HG02588 (cell line): ENCODE results near the gene STPG4.
"Not testable (repeated sequence)": the region's sequence is repeated elsewhere in the genome, so short reads cannot be mapped to it uniquely, and the experiment has no call there.

Source experiments
- ATAC-seq: cut with Tn5 transposase; IDR thresholded peaks from one replicate; pipeline ENCODE4 v1.9.1; 2021; ENCODE audit warnings: mild to moderate bottlenecking, moderate library complexity; ENCODE audit not compliant: unreplicated experiment

Gene STPG4, protein sequence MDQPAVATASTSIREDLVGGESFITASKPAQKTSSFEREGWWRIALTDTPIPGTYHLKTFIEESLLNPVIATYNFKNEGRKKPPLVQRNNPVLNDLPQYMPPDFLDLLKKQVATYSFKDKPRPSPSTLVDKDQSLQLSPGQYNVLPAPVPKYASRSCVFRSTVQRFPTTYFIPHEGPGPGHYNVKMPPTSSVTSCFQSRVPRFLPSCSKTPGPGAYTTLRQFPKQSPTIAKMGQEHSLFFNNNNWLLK

DNA sequence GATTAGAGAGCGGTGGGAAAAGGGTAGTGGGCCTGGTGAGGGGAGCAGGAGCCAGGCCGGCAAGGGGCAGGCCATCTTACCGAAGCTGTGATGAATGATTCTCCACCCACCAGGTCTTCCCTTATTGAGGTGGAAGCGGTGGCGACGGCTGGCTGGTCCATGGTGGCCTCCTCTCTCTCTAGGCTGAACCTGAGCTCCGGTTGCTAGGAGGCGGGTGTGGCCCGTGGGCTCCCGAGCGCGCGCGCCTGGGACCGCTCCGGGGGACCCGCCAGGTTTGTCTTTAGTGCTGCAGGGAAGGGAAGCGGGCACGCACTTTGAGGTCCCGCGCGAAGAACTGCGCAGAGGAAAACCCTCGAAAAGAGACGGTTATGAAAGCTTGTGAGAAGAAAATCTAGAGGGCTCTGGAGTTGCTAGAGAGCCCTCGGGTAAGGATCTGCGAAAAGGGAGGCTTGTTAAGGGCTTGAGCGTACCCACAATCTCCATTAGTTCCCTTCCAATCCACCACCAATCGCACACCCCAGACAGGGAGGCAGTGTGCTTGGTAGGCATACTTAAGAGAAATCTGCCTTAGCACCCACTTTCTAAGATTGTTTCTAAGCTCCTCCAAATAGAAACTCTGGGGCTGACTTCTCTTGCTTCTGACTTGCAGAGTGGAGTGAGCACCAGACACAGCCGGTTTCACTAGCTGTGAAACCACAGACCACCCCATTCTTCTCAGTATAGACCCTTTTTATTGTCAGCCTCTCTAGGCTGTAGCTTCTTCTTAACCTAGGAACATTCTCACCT, at the start of gene STPG4:
TSS of gene STPG4 (minus strand) at position 218 of the 786 bp plus-strand sequence. CDS start at position 161, 57 bp downstream.
- no peak for ATAC-seq

DNA sequence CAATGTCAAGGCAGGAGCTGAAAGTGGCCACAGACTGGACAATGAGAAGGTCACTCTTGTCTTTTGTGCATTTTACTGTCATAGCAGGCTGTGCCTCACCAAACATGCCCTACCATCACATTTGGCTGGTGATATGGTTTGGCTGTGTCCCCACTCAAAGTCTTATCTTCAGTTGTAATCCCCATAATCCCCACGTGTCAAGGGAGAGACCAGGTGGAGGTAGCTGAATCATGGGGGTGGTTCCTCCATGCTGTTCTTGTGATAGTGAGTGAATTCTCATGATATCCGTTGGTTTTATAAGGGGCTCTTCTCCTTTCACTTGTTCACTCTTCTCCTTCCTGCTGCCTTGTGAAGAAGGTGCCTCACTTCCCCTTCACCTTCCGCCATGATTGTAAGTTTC, 49.6 kb upstream of the STPG4 start:
- ATAC-seq, result no peak

DNA sequence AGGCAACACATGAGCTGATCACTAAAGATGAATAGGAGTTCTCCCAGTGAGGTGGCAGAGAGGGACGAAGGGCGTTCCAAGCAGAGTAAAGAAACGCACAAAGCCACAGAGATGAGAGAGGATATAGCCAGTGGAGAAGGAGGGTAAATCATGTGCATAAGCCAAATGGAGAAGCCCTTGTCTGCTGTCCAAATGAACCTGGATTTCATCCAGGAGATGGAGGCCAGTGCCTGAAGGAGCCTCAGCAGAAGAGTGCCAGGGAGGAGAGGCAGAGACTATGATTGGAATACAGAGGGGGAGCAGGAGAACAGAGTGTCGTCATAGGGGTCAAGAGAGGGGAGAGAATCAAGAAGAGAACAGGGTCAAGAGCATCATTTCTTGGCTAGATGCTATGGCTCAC, 48.9 kb upstream of the STPG4 start:
- no peak for ATAC-seq

DNA sequence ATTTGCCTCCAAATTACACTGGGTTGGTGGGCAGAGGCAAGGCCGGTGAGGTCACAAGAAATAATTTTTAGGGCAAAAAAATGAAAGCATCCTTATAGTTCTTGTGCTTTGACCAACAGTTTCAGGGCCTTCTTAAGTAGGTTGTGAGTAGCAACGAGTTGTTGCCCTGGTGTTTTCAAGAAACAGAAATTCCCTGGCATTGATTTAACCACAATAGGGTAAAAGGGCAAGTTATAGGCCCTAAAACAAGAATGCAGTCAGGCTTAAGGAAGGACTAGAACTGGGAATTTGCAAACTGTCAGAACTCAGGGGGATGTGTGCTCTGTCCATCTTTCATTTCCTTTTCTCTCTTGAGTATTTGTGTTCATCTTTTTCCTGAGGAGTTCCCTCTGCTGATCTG, 46.1 kb upstream of the STPG4 start:
- no peak for ATAC-seq

DNA sequence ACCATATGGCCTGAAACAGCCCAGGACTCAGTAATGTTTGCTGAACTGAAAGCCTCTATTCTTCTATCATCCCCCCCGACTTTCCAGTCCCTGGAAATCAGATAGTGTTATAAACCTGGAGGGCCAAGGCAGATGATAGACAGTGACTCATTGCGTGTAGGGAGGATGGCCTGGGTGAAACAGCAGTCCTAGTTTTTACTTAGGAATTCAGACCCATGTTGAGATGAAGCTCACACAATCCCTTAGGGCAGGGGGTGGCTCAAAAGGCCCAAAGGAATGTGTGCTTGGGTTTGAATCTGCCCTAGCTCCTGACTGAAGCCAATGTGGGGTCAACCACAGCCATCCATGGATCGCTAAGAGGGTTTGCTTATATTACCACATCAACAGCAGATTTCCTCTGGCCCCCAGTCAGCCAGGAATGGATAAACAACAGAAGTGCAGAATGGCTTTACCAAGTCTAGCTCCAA, 43.9 kb upstream of the STPG4 start:
- ATAC-seq, result no peak

DNA sequence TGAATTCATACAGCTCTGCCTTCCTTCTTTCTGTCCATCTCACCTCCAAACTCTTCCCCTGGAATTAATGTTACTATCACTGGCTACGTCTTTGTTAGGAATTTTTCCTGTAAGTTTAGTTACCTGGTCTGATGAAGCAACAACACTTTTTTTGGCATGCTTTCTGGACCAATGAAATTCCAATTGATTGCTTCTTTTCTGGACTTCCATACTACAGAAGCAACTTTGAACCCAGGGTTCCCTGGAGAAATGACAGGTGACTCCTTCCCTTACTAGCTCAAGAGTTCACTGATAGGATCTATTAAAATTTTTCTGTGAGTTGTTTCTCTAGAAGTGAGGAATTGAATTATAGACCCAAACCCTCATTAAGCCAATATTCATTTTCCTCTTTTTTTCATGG, 41.4 kb upstream of the STPG4 start:
- ATAC-seq, result no peak

DNA sequence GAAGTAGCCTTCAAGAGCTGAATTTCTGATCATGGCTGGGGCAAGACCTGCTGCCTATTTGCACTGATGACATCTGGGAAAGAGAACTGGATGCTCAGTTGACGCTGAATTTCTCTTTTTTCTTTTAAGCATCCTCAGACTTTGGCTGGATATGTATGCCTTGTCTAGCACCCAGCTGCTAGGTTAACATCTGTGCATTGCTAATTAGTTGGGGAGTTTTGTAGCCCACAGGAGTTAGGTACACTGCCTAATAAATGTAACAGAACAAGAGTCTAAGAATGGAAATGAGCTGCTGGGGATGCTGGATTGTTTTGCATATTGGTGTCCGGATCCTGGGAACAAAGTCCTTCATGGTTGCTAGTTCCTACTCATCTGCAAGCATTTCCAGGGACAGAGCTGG, 40.9 kb upstream of the STPG4 start:
- no peak for ATAC-seq

DNA sequence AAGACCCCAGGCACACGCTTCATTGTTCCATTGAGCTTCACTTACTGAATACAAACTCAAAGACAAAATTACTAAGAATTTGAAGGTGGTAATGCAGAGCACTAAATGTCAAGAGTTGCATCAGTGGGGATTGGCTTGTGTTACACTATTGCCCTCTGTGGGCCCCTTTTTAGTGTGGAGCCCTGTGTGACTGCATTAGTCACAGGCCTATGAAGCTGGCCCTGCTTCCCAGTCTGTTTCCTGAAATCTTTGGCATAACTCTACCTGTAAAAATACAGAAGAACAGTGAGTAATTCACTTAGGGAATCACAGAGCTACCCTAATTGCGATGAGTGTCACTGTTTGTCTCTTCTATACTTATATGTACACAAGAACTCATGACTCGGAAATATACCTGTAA, 40.0 kb upstream of the STPG4 start:
- no peak for ATAC-seq

DNA sequence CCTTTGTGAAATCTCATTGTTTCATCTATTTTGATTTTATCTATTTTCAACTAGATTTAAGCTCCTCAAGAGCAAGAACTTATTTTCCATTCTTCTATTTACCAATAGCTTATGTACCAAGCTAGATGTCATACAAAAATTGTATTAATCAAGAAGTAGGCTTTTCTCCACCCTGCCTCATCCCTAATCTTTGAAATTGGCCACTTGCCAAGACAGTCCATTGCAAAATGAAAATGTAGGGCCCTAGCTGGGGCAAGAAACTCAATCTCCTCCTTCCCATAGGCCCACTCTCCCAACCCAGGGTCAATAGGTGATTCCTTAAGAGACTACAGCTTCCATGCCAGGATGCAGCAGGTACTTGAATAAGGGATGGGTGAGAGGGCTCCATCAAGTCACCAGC, 39.3 kb upstream of the STPG4 start:
- ATAC-seq, result no peak

DNA sequence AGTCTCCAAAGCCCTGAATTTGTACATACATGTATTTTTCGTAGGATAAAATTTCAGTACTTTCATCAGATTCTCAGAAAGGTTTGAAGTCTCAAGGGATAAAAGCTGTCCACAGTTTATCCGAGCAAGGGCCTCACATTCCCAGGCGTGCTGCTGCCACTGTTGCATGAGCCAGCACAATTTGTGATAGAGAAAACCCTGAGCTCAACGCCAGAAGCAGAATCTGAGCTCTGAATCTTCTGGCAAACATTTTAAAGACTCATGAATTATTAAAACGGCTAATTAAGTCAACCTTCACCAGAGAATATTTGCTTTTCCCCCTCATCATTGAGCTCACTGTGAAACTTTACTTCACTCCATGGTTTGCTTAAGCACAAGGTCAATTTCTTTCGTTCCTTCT, 38.5 kb upstream of the STPG4 start:
- no peak for ATAC-seq

DNA sequence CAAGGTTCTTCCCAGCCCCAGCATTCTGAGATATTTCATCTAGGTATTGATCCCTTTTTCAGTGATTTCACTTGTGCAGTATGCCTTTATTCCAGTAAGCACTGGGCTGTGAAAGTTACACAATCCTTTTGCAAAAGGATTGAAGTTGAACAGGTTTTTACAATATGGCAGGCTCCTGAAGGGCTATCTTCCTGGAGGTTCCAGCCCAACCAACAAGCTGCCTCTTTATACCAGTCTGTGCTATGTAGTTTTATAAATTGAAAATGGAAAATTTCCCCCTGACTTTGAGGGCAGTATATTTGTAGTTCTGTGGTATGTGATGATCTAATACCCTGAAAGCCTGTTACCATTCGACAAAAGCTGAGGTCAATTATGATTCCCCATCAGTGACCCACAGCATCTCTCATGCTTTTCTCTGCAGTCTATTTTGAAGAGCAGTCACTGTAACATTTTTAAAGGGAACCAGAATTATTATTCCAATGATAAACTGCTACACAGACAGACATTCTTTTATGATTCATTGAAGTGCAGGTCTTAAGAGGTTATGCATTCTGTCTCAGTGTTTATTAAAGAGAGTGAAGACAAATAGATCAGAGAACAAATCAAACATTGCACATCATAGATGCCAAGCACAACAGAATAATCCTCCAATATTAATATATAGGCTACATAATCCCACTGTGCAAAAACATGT, 35.2 kb upstream of the STPG4 start:
- no peak for ATAC-seq

DNA sequence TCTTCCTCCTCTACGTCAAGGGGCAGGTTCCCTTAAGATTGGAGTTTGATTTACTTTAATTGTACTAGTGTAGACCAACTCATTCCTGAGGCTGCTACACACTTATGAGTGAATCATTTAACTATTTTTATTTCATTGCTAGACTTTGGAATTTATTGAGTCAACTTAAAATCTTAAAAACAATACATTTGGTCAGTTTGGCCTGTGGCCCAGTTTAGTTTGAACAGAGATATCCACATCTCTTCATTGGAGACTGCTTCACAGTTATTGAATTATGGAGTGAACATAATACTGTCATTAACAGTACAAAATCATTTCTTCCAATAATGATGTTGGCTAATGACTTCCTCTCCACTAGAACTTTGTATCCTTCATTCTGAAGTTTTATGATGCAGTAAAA, 34.5 kb upstream of the STPG4 start:
- no peak for ATAC-seq

DNA sequence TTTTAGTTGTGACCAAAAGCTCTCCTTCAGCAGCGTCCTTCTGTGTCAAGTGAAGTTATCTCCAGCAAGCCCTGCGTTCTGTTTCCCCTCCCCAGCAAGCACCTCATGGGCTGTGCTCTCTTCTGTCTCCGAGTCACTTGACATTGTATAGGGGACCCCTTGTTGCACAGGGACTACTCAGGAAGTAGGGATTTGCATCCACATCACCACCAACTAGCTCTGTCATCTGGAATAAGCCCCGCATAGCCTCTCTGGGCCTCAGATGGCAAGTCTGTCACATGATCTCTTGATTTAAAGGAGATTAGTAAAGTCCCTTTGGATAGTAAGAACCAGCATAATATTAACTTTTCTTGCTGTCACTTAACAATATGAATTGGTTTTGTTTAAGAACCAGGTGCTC, 32.0 kb upstream of the STPG4 start:
- ATAC-seq, result no peak

DNA sequence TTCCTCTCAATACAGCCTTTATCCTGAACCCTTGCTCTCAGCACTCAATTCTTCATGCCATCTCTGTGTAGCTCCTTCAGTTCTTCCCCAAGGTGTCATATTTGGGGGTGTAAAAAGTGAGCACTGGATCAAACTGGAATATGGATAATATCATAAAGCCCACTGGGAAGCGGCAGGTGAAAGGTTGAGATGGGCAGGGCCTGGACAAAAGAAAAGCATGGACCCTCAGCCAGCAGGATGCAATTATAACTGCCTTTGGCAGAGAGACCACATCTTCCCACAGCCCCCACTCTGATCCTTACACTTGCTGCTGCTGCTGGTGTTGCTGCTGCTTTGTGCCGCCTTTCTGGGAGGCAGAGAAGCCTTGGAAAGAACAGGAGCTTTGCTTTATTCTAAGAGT, 31.2 kb upstream of the STPG4 start:
- no peak for ATAC-seq

DNA sequence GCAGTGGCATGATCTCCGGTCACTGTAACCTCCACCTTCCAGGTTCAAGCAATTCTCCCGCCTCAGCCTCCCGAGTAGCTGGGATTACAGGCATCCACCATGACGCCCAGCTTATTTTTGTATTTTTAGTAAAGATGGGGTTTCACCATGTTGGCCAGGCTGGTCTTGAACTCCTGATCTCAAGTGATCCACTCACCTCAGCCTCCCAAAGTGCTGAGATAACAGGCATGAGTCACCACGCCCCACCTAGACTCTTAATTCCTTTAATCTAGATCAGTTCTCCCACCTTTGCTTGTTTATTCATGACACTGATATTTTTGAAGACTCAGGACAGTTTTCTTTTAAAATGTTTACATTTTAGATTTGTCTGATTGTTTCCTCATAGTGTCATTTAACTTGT, 30.0 kb upstream of the STPG4 start:
- not testable (repeated sequence) for ATAC-seq

DNA sequence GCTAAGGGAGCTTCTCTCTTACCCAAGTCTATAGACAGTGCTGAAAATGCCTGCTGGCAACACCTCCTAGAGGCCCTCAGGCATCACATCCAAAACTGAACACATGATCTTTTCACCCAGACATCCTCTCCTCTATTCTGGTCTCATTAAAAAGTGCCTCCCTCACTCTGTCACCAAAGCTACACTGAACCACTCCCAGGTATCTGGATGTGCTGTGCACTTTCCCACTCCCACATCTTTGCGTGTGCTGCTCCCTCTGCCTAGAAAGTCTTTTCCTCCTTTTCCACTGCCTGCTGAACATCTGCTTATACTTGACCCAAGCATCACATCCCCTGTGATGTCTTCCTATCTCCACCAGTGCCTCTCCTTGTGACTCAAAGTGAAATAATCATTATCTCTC, 26.1 kb upstream of the STPG4 start:
- ATAC-seq, result no peak

DNA sequence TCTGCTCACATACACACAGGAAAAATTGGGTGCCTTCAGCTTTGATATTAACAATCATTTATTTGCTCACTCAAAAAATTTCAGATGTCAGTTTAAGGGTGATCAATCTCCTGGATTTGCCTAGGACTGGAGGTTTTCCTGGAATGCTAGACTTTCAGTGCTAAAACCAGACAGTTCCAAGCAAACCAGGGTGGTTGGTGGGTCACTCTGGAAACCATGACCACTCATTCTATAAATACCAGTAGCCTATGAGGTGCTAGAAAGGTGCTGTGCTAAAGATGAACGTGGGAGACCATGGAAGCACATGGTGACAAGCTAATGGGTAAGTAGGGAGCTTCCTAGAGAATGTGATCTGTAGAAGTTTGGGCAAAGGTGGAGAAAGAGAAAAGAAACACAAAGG, 25.4 kb upstream of the STPG4 start:
- ATAC-seq, result no peak

DNA sequence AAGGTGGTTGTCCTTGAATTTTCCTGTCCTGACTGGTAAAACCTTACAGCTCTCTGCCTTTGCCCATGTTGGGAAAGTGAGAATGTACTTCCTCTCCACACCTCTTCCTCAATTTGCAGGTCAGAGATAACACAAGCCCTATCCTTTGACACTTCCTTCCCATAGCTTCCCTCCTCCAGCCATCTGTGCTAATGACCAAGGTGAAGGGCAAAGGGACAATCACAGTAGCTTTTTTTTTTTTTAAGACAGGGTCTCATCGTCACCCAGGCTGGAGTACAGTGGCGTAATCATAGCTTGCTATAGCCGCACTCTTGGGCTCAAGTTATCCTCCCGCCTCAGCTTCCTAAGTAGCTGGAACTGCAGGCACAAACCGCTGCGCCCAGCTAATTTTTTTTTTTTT, 24.3 kb upstream of the STPG4 start:
- no peak for ATAC-seq

DNA sequence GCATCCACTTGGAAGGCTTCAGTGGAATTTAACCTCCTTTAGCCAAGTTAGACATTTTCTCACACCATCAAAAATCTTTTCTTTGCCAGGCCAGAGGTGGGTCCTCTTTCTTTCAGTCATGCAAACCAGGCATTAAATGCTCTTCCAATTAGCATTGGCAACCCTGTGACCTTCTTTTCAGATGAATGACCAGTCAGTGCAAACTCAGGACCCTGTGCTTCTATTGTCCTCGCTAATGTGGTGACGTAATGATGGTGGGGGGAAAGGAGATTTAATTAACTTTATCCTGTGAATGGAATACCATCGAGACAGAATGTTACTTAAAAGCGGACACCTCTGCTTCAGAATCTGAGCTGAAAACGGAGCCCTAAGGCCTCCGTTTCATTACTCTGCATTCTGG, 23.2 kb upstream of the STPG4 start:
- ATAC-seq, result no peak

DNA sequence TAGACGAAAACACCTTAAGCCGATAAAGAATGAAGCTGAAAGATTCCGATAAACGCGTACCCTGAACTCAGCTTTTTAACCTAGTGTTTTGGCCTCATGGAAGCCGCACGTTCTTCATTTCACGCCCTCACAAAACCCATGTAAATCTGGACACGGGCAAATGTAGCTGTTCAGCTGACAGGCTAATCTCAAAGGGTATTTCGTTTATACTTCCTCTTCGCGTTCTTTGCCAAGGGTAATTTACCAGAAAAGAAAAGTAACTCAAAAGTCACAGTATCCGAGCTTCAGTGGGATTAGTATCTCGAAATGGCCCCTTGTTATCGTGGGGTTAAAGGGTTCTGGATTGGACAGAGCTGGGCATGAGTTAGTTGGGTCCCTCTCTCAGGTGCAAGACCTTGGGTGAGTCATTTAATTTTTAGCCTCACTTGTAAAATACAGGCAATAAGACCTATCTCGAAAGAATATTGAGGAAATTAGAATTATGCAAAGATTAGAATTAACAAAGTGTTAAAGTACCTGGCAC, 22.0 kb upstream of the STPG4 start:
- no peak for ATAC-seq

DNA sequence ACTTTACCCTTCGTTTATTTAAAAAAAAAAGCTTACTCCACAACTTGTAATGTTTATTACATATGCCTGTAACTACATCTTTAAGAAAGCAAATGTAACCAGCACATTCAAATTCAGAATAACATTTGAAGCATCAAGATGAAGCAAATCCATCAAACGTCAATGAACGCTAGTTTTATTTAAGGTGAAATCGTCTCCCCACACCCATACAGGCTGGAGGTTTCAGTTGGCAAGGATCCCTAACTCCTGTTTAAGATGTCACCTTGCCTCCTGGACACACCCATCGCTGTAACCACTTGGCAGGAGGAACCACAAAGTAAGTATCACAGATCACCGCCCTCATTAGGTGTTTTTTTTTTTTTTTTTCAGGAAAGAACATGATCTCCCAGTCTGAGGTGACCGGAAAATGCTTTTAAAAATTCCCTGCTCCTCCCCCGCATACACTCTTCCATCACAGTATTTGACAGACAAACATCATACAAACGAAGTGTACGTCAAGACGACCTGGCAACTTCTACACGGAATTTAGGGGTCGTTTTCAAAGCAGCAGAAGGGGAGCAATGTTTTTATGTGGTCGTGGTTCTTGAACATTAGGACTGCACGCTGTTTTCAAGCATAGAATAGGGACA, 19.7 kb upstream of the STPG4 start:
- no peak for ATAC-seq
